ENCODE data around the gene HOXB4.

The HOXB4 gene

DNA sequence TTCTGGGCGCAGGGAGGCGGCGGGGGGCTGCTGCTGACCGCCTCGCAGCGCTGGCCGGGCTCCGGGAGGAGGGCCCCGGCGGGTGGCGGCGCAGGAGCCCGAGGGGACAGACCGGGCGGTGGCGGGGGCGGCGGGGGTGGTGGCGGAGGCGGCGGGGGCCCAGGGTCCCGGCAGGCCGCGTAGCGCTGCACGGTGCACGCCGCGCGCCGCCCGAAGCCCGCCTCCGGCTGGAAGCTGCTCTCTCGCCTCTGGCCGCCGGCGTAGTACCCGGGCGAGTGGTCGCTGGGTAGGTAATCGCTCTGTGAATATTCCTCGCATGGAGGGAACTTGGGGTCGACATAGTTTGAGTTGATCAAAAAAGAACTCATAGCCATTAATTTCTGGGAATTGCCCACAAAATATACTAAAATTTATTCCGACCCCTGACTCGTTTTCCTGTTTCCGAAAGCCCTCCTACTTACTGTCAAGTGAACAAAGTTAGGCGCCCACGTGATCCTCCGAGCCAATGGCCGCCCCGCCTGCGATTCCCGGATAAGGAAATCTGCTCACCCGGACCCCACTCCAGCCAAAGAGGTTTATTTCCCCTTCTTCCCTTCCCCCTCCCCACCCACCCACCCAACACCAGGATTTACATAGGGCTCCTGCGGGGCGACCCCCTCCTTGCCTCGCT, at the start of gene HOXB4:
TSS of gene HOXB4 (minus strand) at position 405 of the 670 bp plus-strand sequence. CDS start at position 374, 31 bp downstream.
- no peak for DNase-seq (ENCODE audit: low spot score)

DNA sequence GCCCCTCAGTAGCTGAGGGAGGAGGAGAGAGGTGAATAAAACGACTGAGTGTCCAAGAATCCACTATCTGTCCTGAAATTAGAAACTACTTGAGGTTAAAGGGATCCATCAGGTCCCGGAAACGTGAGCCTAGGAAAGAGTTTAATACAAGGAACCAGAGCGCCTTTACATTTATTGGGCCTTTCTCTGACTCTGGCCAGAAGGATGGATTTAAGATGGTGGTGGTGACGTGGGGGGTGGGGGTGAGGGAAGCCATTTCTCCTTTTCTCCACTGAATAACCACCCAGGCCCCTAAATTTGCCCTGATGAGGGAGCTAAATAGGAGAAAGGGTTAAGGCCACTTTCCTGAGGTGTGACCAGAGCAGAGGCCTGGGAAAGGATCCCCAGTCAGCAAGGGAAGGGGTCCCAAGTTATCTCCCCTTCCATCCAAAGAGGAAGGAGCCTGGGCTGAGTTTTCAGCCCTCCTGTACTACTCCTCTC, 49.0 kb upstream of the HOXB4 start:
- no peak for DNase-seq (ENCODE audit: low spot score)

DNA sequence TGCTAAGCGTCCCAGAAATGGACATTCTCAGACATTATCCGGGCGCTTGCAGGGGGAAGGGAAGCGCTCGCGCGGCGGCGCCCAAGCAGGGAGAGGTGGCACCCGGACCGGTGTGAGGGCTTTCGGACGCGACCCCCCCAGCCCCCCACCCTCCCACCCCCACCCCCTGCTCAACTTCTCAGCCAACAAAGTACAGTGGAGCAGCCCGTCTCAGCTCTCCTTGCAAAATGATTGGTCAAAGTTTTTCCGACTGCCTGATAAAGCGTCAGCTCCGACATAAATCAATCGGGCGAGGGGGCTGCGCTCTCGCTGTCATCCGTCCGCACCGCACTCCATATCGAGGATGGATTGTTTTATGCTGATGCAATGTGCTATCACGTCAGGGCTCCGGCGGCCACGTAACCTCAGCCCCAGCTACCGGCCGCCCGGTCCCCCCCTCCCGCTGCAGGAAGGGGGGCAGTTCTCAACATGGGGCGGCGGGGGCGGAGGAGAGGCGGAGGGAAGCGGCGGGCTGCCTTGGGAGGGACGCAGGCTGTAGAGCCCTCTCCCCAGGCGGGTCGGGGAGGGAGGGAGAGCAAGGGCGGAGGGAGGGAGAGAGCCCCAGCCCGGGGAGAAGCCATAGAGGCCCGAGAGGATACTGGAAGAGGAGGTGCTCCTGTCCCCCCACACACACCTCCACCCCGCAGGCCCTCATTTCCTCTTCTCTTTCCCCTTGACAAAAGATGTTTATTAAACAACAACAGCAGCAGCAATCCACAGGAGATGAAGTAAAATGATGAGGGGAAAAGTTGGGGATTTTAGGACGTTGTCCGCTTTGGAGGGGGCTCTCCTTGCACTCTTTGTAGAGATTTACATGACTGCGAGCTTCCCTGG, 48.3 kb upstream of the HOXB4 start, which contains the start of gene HOXB9:
TSS of gene HOXB9 (minus strand) at position 114 of the 873 bp plus-strand sequence. CDS start at position 25, 89 bp downstream.
- DNase-seq (ENCODE audit: low spot score) = no peak

DNA sequence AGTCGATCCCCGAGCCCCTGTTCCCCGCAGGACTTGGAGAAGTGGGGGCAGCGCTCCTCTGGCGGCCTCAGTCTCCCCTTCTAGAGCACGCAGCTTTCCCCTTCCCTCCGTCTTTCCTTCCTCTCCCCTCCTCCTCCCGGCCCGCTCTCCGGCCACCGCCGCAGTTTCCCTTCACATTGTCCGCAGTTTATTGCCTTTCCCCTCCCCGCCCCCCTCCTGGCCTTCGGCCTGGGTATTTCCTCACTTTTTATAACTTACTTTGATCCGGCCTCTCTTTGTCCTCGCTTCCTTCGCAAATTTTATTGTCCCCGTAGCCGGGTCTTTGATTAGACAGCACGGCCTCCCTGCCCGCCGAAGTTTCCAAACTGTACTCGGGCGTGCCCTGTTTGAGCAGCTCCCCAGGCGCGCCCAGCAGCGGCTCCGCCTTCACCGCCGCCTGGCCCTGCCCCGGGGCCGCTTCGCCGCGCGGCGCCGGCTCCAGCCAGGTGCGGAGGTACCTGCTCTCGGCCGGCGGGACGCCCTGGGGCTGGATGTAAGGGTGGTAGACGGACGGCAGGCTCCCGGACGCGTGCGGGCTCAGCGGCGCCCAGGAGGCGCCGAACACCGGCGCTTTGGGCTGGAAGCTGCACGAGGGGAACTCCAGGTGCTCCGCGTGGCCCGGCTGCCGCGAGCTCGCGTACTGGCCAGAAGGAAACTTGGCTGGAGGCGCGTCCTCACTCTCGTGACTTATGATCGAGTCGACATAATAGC, 47.5 kb upstream of the HOXB4 start:
- DNase-seq (ENCODE audit: low spot score) = peak; percentile 70

DNA sequence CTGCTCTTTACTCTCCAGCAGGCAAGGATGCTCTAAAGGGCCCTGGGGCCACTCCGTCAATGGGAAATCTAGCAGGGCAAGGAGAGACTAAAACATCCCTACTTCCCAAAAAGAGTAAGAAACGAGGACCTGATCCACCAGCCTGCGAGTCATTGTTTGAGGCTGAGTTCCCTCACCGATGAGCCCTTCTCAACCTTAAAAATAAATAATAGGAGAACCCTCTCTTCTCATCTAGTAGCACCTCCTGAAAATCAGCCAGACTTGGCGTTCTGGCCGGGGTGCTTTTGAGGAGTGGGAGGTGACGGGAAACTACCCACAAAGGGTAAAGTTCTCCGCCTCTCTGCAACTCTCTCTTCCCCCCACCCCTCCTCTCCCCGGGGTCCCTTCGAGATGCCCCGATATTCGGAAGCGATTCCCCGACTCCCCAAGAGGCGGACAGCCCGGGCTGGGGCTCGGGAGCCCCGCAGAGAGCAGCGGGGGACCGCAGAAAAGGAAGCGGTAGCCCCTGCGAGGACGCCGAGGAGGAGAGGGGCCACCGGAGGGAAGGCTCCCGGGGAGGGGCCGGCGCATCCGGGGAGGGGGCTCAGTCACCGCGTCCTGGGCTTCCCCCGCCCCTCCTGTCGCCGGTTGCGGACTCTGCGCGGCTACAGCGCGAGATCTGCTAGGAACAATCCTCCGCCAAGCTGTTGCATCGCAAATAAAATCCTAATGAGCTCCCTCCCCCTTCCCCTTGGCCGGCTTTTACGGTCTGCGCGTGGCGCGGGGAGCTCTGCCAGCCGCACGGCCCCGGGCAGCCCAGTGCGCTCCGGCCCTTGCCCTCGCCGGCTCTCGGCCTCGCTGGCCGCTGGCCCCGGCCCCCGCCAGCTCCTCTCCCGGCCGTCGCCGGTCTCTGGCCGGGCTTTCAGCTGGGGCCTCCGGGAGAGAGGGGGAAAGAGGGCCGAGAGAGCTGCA, 46.7 kb upstream of the HOXB4 start:
- DNase-seq (ENCODE audit: low spot score) = peak; percentile 71

DNA sequence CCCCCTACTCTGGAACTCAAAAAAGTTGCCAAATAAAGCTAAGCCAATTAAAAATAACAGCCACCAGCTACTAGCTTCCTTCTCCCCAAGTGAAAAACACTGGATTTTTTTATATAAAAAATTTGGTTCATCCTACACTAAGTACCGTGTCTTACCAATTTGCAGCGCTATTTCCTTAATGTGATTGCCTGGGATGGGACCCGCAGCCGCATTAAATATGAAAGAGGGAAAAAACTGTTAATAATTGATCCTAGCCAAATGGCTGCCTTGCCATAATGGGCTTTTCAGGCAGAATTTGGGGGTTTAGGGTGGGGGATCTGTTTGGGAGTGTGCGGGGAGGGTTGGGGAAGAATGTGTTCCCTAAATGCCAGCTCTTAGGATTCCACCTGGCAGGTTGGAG, 46.0 kb upstream of the HOXB4 start:
- DNase-seq (ENCODE audit: low spot score) = no peak

DNA sequence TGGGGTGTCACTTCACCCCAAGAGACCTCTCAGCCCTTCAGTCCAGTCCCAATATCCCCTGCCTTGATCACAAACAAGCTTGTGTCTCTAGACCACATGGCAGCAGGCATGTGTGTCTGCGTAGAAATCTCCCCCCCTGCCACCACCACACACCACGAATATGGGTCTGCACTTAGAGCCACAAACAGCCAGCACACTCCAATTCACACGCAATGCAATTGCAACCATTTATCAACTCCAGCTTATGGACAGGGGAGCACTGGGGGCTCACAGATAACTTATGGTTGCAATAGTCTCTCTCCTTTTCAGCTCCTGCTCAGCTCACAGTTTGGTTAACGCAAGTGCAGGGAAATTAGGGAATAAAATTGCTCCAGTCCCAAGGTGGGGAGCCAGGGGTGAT, 45.4 kb upstream of the HOXB4 start:
- DNase-seq (ENCODE audit: low spot score) = no peak

DNA sequence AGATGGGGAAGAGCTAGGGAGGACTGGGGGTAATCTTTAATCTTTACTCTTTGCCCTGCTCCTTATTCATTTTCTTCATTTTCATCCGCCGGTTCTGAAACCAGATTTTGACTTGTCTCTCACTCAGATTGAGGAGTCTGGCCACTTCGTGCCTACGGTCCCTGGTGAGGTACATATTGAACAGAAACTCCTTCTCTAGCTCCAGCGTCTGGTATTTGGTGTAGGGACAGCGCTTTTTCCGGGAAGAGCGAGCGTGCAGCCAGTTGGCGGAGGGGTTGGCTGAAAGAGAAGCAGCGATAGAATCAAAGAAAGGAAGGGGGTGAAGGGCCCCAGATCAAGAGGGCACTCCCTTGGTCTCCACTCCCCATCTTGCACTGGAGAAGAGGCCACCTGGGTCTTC, 44.7 kb upstream of the HOXB4 start:
- DNase-seq (ENCODE audit: low spot score) = no peak

DNA sequence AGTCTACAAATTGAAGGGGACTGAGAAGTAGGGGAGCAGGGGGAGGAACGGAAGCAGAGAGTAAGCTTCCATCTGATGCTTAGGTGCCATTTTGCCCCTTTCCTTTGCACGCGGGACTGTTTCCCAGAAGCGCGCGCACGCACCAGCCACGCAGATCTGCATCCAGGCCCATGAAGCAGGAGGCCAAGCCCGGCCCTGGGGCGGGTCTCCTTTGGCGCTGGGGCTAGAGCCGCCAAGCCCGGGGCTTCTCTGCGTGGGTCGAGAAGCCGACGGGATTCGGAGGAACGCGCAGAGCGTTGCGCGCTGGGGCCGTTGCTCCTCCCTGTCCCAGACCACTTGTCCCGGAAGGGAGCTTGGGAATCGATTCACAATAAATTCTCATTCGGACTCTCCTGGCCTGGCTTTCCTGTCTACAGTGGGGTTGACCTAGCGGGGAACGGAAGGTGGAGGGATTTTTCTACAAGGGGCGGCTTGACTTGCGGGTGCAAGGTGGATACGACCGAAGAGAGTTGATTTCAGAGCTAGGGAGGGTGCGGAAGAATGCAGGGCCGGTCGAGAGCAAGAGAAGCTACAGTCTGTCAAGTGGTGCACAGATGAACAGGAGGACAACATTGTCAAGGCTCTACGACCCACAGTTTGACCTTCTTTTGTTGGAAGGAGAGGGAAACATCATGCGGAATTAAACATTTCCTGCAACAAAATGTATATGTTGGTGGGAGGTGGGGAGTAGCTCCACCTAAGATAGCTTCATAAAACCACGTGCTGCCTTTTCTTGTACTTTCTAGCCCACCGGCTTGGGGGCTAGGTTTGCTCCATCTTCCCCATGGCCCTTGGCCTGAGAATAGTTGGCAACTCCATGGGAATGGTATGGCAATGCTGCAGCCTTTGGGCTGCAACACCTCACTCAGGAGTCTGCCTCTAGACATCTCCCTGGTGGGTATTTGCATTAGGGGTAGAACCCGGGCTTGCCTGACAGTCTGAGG, 43.6 kb upstream of the HOXB4 start:
- no peak for DNase-seq (ENCODE audit: low spot score)

DNA sequence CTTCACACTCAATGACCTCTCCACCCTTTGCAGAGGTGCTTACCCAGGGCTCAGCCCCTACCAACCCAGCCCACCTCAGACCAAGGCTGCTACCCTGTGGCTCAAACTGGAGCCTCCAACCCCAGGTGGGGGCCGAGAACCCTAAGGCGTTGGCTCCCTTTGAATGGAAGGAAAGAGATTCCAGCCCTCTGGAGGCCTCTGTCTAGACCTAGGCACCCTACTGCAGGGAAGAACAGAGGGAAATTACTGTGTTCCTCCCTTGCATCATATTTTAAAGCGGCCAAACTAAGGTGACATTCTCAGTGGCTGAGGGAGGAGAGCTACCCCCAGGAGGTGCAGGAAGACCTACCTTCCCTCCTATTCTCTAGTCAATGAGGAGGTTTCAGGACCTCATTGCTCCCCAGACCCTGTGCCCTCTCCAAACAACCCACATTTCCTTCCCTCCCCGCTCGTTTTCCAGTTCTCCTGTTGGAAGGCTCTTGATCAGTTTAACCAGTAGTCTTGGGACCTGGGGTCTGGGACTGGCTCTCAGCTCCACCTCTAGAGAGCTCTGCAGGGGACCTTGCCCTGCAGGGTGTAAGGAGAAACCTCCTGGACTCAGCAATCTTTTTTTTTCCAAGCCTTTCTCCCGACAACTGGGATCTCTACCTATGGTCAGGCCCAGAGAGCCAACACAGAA, 42.5 kb upstream of the HOXB4 start:
- DNase-seq (ENCODE audit: low spot score) = no peak

DNA sequence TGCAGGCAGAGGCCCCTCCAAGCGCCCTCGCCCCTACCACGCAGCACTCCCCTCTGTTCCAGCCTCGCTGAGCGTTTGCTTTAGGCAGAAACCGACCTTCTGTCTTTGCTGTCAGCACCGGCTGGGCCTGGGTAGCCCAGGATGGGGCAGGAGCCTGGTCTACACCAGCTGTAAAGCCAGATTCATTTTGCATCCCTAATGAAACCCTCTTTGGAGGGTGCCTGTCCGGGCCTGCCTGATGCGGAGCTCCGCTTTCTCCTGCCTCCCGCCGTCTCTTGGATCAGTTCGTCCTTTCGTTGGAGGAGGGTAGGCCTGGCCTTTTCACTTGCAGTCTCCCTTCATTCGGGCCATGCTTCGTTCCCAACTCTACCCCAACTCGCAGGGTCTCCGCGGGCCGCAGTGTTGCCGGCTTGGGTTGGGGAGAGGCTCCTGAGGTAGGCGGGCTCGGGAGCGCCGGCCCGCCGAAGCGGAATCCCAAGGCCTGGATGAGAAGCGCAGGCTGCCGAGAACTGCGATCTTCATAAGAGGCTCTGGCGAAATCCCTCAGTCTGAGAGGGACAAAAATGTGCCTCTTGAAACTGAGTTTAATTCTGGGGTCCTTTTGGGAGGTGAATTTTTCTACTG, 41.8 kb upstream of the HOXB4 start:
- DNase-seq (ENCODE audit: low spot score) = no peak

DNA sequence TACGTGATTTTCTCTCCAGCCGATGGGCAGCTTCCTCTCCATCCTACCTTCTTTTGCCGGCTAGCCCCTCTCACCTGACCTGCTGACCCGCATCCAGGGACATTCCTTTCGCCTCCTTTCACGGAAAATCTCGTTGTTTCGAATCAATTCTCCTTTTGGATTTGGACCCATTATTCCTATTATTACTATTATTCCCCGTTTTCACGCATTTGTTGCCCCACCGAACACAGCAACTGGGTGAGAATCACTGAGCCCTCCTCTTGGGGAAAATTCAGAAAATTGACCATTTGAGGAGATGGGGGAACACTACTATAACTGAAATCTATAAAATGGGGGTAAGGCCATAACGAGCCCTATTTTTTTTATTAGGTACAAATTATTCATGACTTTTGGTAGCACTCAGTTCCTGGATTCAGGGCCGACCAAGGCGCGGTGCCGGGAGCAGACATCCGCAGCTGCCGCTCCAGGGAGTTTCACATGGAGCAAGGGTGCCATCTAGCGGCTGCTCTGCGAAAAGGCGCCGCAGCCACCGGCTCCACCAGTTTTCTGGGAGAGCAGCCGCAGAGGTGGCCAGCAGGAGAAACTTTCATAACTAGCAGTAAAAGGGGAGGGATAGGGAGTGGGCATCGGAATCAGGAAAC, 40.2 kb upstream of the HOXB4 start:
- DNase-seq (ENCODE audit: low spot score) = peak; percentile 98

DNA sequence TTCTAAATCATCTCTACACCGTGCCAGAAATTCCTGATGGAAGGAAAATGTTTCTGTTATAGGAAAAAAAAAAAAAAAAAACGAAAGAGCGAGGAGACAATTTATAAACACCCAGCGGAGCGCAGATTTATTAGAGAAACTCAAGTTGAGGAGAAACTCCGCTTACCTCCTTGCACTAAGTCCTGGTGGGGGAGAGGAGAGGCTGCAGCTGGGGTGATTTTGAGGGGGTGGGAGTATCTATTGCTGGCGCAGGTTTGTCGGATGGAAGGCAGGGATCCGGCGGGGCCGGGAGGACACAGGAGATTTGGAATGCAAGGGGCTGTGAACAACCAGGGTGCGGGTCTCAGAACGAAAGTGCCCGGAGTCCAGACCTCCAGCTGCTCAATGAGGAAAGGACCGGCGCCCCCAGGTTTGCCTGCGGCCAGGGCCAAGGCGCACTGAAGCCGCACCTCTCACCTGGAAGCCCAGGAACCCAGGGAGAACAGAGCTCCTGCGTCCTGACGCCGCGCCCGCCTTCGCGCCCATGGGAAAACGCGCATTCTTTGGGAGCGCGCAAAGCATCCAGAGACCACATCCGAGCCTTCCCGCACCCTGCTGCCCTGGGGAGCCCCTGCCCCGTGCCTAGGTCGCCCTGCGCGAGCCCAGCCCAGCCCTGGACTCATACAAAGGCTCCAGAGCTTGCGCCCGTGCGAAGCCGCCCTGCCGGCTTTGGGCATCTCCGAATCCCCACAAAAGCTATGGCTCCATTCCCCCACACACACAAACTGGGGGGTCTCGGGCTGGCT, 39.5 kb upstream of the HOXB4 start:
- DNase-seq (ENCODE audit: low spot score) = no peak

DNA sequence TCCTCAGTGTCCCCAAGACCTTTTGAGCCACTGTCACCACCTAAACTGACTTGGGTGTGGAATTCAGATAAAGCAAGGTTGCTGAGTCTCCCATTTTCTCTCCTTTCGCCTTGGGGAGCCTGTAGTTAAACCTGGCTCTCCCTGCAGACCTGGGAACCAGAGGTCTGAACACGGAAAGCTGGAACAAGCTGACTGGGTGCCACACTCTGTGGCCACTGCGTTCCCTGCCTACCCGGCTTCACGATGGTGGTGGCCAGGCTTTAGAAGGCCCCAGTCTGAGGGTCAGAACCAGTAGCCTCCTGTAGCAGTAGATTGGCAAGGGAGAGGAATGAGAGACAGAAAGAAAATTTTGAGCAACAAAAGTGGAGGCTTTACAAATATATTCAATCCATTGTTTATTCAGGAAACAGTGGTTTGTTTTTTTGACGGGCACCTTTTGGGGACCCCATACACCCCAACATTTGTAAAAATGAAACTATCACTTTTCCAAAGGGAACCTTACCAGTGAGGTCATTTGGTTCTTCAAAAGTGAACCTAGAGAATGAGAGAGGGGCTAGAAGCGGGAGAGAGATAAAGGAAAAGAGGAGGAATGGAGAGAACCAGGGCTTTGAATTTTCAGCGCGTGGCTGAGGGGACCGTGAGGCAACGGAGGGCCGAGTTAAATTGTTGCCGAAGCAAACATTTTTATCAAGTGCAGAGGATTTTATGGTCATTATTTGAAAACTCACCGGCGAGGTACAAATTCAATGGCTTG, 38.7 kb upstream of the HOXB4 start:
- no peak for DNase-seq (ENCODE audit: low spot score)

DNA sequence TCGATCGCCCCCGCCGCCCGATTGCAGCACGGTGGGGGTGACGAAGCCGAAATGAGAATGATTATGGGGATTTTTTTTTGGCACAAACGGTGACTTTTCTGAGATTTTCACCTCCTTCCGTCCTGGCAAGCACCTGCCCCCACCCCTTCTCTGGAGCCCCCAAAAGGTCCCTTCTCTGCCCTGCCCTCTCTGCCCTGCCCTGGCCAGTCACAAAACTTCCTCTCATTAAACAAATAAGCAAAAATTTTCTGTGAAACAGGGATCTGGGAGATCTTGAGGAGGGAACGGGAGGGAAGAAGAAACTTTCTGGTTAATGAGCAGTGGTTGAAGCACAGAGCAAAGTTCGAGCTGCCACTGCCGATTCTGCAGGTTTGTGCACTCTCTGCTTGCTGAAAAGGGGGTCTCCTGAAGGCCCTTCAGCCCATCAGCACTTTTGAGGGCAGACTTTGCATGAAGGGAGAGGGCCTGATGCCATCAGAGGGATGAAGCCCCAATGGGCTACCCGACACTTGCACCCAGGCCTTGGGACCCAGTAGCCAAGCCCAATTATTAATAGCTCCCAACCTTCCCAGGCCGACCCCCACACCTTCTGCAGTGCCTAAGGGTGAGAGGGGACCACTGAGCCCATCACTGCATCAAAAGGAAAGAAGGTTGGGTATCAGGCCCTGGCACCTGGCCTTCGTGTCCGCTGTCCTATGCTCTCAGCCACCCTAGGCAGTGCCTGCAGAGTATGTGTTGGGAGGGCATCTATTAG, 38.0 kb upstream of the HOXB4 start:
- DNase-seq (ENCODE audit: low spot score) = no peak
